ENCODE measurements around the gene PRPF38B.

PRPF38B gene

GRCh38 chr1:108686614-108687313 lies 5.3 kb upstream of the PRPF38B start:
- Histone ChIP-seq H3K27ac (no peak overlapping the region), H3K27me3 (replicated peaks) (no peaks in the 10 kb centered on the region), H3K36me3 (replicated peaks) (no peaks in the 10 kb centered on the region), H3K4me3 (ENCODE audit: low read depth, low read length) (no peak overlapping the region)
- in situ Hi-C loops (cut with HindIII; ENCODE audit: low pct_ligation_motif_present, low sequenced_read_pairs): no loop called here
- no peak for DNase-seq
- no peak for TF ChIP-seq CTCF (IDR thresholded peaks at IDR 0.05; ENCODE audit: low read depth, low read length, missing control alignments)

GRCh38 chr1:108691128-108691941 lies 775 bp upstream of the PRPF38B start:
- H3K27me3 ChIP-seq (replicated peaks): no peaks in the 10 kb centered on the region
- H3K4me3 ChIP-seq (ENCODE audit: low read depth, low read length): peak overlapping the region; percentile 92
- peak overlapping the region; percentile 98 for H3K27ac ChIP-seq
- in situ Hi-C loops (cut with HindIII; ENCODE audit: low pct_ligation_motif_present, low sequenced_read_pairs): no loop called here
- DNase-seq: no peak
- TF ChIP-seq CTCF (IDR thresholded peaks at IDR 0.05; ENCODE audit: low read depth, low read length, missing control alignments): no peak
- H3K36me3 ChIP-seq (replicated peaks): peaks cover 6% of the 10 kb centered on the region

GRCh38 chr1:108692724-108693655 lies 880 bp downstream of the PRPF38B start:
- peak; percentile 47 for DNase-seq
- in situ Hi-C loops (cut with HindIII; ENCODE audit: low pct_ligation_motif_present, low sequenced_read_pairs): no loop called here
- peak; percentile 59 for TF ChIP-seq CTCF (IDR thresholded peaks at IDR 0.05; ENCODE audit: low read depth, low read length, missing control alignments)
- Histone ChIP-seq H3K36me3 (replicated peaks) (peaks cover 19% of the 10 kb centered on the region), H3K27ac (peak overlapping the region; percentile 98), H3K27me3 (replicated peaks) (no peaks in the 10 kb centered on the region), H3K4me3 (ENCODE audit: low read depth, low read length) (peak overlapping the region; percentile 92)

- DNase-seq: no peak
- Histone ChIP-seq H3K27ac (no peak overlapping the region), H3K4me3 (ENCODE audit: low read depth, low read length) (no peak overlapping the region), H3K36me3 (replicated peaks) (peaks cover 44% of the 10 kb centered on the region), H3K27me3 (replicated peaks) (no peaks in the 10 kb centered on the region)
- no peak for TF ChIP-seq CTCF (IDR thresholded peaks at IDR 0.05; ENCODE audit: low read depth, low read length, missing control alignments)
- in situ Hi-C loops (cut with HindIII; ENCODE audit: low pct_ligation_motif_present, low sequenced_read_pairs): no loop called here
Measured at GRCh38 chr1:108695535-108695934, 3.4 kb downstream of the PRPF38B start.

GRCh38 chr1:108699375-108700332 lies 7.5 kb downstream of the PRPF38B start:
- TF ChIP-seq CTCF (IDR thresholded peaks at IDR 0.05; ENCODE audit: low read depth, low read length, missing control alignments): no peak
- H3K27ac ChIP-seq: no peak overlapping the region
- H3K27me3 ChIP-seq (replicated peaks): no peaks in the 10 kb centered on the region
- in situ Hi-C loops (cut with HindIII; ENCODE audit: low pct_ligation_motif_present, low sequenced_read_pairs): no loop called here
- peaks cover 54% of the 10 kb centered on the region for H3K36me3 ChIP-seq (replicated peaks)
- H3K4me3 ChIP-seq (ENCODE audit: low read depth, low read length): no peak overlapping the region
- no peak for DNase-seq

All from brain microvascular endothelial cell (primary cell).